Measurements from ENCODE around the gene THSD7B.
"Not testable (repeated sequence)": the region's sequence is repeated elsewhere in the genome, so short reads cannot be mapped to it uniquely, and the experiment has no call there.

THSD7B gene

DNA sequence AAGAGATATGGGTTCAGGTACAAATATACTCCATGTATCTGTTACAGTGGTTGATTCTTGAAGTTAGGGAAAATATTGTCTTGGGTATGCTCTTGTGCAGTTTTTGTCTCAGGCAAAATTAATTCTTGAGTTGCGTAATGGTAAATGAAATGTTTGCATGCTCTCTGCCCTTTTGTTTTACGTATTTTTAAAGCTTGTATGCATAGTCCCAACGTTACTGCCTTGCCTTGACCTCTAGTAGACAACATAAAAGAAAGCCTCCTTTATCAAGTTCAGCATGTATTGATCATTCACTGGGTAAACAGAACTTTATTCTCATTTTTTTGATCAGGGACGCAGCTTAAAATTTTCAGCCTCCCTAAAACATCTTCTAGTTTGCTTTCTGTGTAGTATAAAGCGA lies 283.1 kb downstream of the THSD7B start:
- no peak overlapping the region for H3K4me3 ChIP-seq (ENCODE audit: low read depth in 1 of 2, low read length in 2 of 2)
- H3K27me3 ChIP-seq (ENCODE audit: low read depth, low read length) = no peaks in the 10 kb centered on the region
- H3K4me1 ChIP-seq (ENCODE audit: control insufficient read depth in 1 of 2, insufficient read depth in 2 of 2, low read length in 2 of 2) = no peaks in the 10 kb centered on the region
- H3K9me3 ChIP-seq (ENCODE audit: control insufficient read depth in 1 of 2, low read length in 2 of 2) = no peaks in the 10 kb centered on the region
- no peaks in the 10 kb centered on the region for H3K36me3 ChIP-seq (ENCODE audit: control insufficient read depth in 1 of 2, insufficient read depth in 2 of 2, low read length in 2 of 2)
- no peak overlapping the region for H3K27ac ChIP-seq (ENCODE audit: low read length)

DNA sequence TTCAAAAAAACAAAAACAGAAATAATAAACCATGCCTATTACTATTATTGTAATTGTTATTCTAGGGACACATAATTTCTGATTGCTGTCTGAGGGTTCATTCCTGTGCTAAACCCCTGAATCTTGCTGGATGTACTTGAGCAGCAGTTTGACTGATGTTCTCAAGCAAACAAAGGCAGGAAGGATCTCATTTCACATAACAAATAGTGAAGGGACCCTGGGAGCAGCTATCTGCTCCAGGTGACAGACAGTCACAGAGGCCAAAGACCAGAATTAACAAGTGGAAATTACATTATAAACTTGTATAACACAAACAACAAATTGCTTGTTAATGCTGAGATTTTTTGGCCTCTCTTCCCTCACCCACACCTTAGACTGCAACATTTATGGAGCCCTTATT lies 284.2 kb downstream of the THSD7B start:
- Histone ChIP-seq H3K9me3 (ENCODE audit: control insufficient read depth in 1 of 2, low read length in 2 of 2) (no peaks in the 10 kb centered on the region), H3K27ac (ENCODE audit: low read length) (no peak overlapping the region), H3K27me3 (ENCODE audit: low read depth, low read length) (no peaks in the 10 kb centered on the region), H3K4me3 (ENCODE audit: low read depth in 1 of 2, low read length in 2 of 2) (no peak overlapping the region), H3K36me3 (ENCODE audit: control insufficient read depth in 1 of 2, insufficient read depth in 2 of 2, low read length in 2 of 2) (no peaks in the 10 kb centered on the region), H3K4me1 (ENCODE audit: control insufficient read depth in 1 of 2, insufficient read depth in 2 of 2, low read length in 2 of 2) (no peaks in the 10 kb centered on the region)

DNA sequence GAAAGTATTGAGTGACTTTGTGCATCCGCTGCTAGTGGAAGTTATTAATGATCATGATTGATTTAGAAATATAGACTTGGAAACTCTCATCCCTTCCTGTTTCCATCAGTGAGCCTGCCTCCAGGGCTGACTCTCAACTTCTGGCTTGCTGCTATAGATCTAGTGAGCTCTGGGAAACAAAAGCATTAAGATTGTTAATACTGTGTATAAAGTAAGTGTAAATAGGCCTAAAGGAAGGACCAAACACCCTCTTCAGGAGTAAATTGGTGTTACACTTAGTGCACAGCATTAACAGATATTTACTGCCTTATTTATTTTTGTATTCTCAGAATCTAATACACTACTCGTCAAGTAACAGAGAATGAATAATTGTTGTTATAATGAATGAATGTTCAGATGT lies 285.6 kb downstream of the THSD7B start:
- Histone ChIP-seq H3K27ac (ENCODE audit: low read length) (no peak overlapping the region), H3K9me3 (ENCODE audit: control insufficient read depth in 1 of 2, low read length in 2 of 2) (no peaks in the 10 kb centered on the region), H3K36me3 (ENCODE audit: control insufficient read depth in 1 of 2, insufficient read depth in 2 of 2, low read length in 2 of 2) (no peaks in the 10 kb centered on the region), H3K4me1 (ENCODE audit: control insufficient read depth in 1 of 2, insufficient read depth in 2 of 2, low read length in 2 of 2) (no peaks in the 10 kb centered on the region), H3K27me3 (ENCODE audit: low read depth, low read length) (no peaks in the 10 kb centered on the region), H3K4me3 (ENCODE audit: low read depth in 1 of 2, low read length in 2 of 2) (no peak overlapping the region)

DNA sequence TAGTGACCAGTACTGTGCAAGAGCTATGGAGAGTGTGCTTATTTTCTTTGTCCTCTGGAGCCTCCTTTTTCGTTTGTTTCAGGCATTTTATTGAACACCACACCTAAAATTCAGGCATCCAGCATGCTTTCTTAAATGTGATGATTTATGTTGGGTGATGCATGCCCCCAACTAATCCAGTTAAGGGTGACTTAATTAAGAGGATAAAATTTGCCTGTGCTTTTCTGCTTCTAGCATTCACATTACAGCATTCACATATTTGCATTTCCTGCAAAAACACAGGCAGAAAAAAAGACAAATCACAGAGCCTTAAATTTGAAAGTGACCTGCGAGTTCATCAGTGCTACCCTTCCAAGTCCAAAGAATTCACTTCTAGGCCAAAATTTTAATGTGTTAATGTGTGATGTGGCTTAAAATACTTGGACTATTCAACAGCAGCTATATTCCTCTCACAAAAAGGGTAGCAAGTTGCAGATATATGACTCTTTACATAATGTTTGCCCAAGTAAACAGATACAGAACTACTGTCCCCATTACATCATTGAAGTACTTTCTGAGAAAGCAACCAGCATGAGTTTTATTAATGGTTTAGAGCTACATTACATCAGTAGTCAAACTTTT lies 286.5 kb downstream of the THSD7B start:
- Histone ChIP-seq H3K27me3 (ENCODE audit: low read depth, low read length) (no peaks in the 10 kb centered on the region), H3K36me3 (ENCODE audit: control insufficient read depth in 1 of 2, insufficient read depth in 2 of 2, low read length in 2 of 2) (no peaks in the 10 kb centered on the region), H3K4me1 (ENCODE audit: control insufficient read depth in 1 of 2, insufficient read depth in 2 of 2, low read length in 2 of 2) (no peaks in the 10 kb centered on the region), H3K9me3 (ENCODE audit: control insufficient read depth in 1 of 2, low read length in 2 of 2) (no peaks in the 10 kb centered on the region), H3K4me3 (ENCODE audit: low read depth in 1 of 2, low read length in 2 of 2) (no peak overlapping the region), H3K27ac (ENCODE audit: low read length) (no peak overlapping the region)

DNA sequence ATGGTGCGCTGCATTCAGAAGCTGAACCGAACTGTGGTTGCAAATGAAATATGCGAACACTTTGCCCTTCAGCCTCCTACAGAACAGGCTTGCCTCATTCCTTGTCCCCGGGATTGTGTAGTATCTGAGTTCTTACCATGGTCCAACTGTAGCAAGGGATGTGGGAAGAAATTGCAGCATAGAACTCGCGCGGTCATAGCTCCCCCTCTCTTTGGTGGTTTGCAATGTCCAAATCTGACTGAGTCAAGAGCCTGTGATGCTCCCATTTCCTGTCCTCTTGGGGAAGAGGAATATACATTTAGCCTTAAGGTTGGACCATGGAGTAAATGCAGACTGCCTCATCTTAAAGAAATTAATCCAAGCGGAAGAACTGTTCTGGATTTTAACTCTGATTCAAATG lies 291.4 kb downstream of the THSD7B start:
- H3K36me3 ChIP-seq (ENCODE audit: control insufficient read depth in 1 of 2, insufficient read depth in 2 of 2, low read length in 2 of 2) = no peaks in the 10 kb centered on the region
- no peak overlapping the region for H3K27ac ChIP-seq (ENCODE audit: low read length)
- H3K4me3 ChIP-seq (ENCODE audit: low read depth in 1 of 2, low read length in 2 of 2) = no peak overlapping the region
- H3K4me1 ChIP-seq (ENCODE audit: control insufficient read depth in 1 of 2, insufficient read depth in 2 of 2, low read length in 2 of 2) = no peaks in the 10 kb centered on the region
- no peaks in the 10 kb centered on the region for H3K9me3 ChIP-seq (ENCODE audit: control insufficient read depth in 1 of 2, low read length in 2 of 2)
- H3K27me3 ChIP-seq (ENCODE audit: low read depth, low read length) = no peaks in the 10 kb centered on the region

DNA sequence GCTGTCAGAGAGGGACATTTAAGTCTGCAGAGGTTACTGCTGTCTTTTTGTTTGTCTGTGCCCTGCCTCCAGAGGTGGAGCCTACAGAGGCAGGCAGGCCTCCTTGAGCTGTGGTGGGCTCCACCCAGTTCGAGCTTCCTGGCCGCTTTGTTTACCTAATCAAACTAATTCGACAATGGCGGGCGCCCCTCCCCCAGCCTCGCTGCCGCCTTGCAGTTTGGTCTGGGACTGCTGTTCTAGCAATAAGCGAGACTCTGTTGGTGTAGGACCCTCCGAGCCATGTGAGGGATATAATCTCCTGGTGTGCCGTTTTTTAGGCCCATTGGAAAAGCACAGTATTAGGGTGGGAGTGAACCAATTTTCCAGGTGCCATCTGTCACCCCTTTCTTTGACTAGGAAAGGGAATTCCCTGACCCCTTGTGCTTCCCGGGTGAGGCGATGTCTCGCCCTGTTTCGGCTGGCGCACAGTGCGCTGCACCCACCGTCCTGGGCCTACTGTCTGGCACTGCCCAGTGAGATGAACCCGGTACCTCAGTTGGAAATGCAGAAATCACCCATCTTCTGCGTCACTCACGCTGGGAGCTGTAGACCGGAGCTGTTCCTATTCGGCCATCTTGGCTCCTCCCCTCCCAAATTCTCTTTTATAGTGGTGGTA lies 310.9 kb downstream of the THSD7B start:
- H3K4me3 ChIP-seq (ENCODE audit: low read depth in 1 of 2, low read length in 2 of 2); H3K27ac ChIP-seq (ENCODE audit: low read length); H3K4me1 ChIP-seq (ENCODE audit: control insufficient read depth in 1 of 2, insufficient read depth in 2 of 2, low read length in 2 of 2); H3K27me3 ChIP-seq (ENCODE audit: low read depth, low read length); H3K36me3 ChIP-seq (ENCODE audit: control insufficient read depth in 1 of 2, insufficient read depth in 2 of 2, low read length in 2 of 2): not testable (repeated sequence)
- peaks cover 0 to 10% of the 10 kb centered on the region in 2 donors for H3K9me3 ChIP-seq (ENCODE audit: control insufficient read depth in 1 of 2, low read length in 2 of 2)

DNA sequence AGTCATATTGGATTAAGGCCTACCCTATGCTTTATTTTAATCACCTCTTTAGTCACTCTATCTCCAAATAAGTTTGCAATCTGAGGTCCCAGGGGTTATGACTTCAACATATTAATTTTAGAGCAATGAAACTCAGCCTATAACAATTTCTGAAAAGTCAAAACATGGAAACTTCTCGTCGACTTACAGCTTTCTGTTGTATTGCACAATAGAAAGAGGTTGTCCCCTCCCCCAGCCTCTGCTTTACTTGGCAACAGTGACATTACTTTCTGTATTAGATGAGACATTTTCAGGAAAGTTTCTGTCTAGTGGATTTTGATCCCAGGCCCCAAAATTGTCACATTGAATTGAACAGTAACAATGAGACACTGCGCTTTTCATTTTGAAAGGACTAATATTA lies 326.4 kb downstream of the THSD7B start:
- Histone ChIP-seq H3K9me3 (ENCODE audit: control insufficient read depth in 1 of 2, low read length in 2 of 2) (peaks cover 0 to 2% of the 10 kb centered on the region in 2 donors), H3K4me3 (ENCODE audit: low read depth in 1 of 2, low read length in 2 of 2) (no peak overlapping the region), H3K27ac (ENCODE audit: low read length) (no peak overlapping the region), H3K4me1 (ENCODE audit: control insufficient read depth in 1 of 2, insufficient read depth in 2 of 2, low read length in 2 of 2) (no peaks in the 10 kb centered on the region), H3K36me3 (ENCODE audit: control insufficient read depth in 1 of 2, insufficient read depth in 2 of 2, low read length in 2 of 2) (no peaks in the 10 kb centered on the region), H3K27me3 (ENCODE audit: low read depth, low read length) (no peaks in the 10 kb centered on the region)

DNA sequence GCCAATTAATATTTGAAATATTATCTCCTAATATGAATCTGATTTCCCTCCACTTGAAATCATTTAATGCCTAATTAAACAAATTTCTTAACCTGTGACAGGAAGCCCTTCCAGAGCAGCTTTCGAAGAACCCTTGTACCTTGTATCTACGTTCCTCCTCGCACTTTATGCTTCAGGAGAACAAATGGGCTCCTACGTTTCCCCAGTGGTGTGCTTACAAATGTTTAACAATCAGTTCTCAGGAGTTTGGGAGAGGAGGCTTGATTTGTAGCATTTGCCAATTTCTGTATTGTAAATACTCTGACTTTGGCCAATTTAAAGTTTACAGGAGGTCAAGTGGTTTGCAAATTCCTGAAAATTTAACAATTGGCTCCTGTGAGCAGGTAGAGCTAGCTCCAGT lies 327.8 kb downstream of the THSD7B start:
- Histone ChIP-seq H3K9me3 (ENCODE audit: control insufficient read depth in 1 of 2, low read length in 2 of 2) (no peaks in the 10 kb centered on the region), H3K36me3 (ENCODE audit: control insufficient read depth in 1 of 2, insufficient read depth in 2 of 2, low read length in 2 of 2) (no peaks in the 10 kb centered on the region), H3K4me3 (ENCODE audit: low read depth in 1 of 2, low read length in 2 of 2) (no peak overlapping the region), H3K27ac (ENCODE audit: low read length) (no peak overlapping the region), H3K27me3 (ENCODE audit: low read depth, low read length) (no peaks in the 10 kb centered on the region), H3K4me1 (ENCODE audit: control insufficient read depth in 1 of 2, insufficient read depth in 2 of 2, low read length in 2 of 2) (no peaks in the 10 kb centered on the region)

DNA sequence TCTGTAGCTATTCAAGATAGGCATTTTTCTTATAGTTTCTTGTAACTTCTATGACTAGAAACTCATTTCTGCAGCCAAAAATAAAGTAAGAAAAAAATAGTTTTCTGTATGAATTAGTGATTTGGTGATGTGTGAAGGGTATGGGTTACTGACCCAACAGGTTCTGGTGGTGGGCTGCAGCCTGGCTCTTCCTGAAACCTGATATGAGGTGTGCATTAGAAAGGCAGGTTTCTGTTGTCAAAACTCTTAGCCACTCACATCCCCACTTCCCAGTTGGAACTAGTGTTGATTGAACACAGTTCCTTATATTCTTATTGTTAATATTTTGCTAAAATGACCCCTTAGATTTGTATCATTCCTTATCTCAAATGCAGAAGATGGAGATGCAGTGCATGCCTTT lies 330.8 kb downstream of the THSD7B start:
- Histone ChIP-seq H3K4me3 (ENCODE audit: low read depth in 1 of 2, low read length in 2 of 2) (no peak overlapping the region), H3K9me3 (ENCODE audit: control insufficient read depth in 1 of 2, low read length in 2 of 2) (no peaks in the 10 kb centered on the region), H3K4me1 (ENCODE audit: control insufficient read depth in 1 of 2, insufficient read depth in 2 of 2, low read length in 2 of 2) (no peaks in the 10 kb centered on the region), H3K27me3 (ENCODE audit: low read depth, low read length) (no peaks in the 10 kb centered on the region), H3K27ac (ENCODE audit: low read length) (no peak overlapping the region), H3K36me3 (ENCODE audit: control insufficient read depth in 1 of 2, insufficient read depth in 2 of 2, low read length in 2 of 2) (no peaks in the 10 kb centered on the region)

DNA sequence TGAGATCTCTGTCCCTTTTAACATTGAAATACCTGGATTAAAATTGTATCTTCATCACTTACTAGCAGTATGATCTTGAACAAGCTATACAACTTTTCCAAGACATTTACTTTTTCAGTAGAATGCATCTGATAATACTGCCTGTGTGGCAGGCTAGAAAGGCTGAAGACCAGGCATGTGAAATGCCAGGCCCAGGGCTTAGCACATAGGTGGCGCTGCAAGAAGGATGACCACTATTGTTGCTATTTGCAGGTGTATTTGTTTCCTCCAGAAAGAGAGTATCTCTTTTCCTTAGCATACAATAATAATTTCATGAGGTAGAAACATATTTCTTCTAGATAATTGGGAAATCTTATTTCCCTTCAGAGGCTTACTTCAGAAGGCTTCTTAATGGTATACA lies 331.3 kb downstream of the THSD7B start:
- Histone ChIP-seq H3K36me3 (ENCODE audit: control insufficient read depth in 1 of 2, insufficient read depth in 2 of 2, low read length in 2 of 2) (no peaks in the 10 kb centered on the region), H3K9me3 (ENCODE audit: control insufficient read depth in 1 of 2, low read length in 2 of 2) (no peaks in the 10 kb centered on the region), H3K27ac (ENCODE audit: low read length) (no peak overlapping the region), H3K27me3 (ENCODE audit: low read depth, low read length) (no peaks in the 10 kb centered on the region), H3K4me1 (ENCODE audit: control insufficient read depth in 1 of 2, insufficient read depth in 2 of 2, low read length in 2 of 2) (no peaks in the 10 kb centered on the region), H3K4me3 (ENCODE audit: low read depth in 1 of 2, low read length in 2 of 2) (no peak overlapping the region)

DNA sequence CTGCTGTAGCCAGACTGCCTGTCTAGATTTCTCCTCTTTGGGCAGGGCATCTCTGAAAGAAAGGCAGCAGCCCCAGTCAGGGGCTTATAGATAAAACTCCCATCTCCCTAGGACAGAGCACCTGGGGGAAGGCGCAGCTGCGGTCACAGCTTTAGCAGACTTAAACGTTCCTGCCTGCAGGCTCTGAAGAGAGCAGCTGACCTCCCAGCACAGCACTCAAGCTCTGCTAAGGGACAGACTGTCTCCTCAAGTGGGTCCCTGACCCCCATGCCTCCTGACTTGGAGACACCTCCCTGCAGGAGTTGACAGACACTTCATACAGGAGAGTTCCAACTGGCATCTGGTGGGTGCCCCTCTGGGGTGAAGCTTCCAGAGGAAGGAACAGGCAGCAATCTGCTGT lies 336.5 kb downstream of the THSD7B start:
- H3K27ac ChIP-seq (ENCODE audit: low read length); H3K9me3 ChIP-seq (ENCODE audit: control insufficient read depth in 1 of 2, low read length in 2 of 2); H3K36me3 ChIP-seq (ENCODE audit: control insufficient read depth in 1 of 2, insufficient read depth in 2 of 2, low read length in 2 of 2); H3K27me3 ChIP-seq (ENCODE audit: low read depth, low read length); H3K4me3 ChIP-seq (ENCODE audit: low read depth in 1 of 2, low read length in 2 of 2); H3K4me1 ChIP-seq (ENCODE audit: control insufficient read depth in 1 of 2, insufficient read depth in 2 of 2, low read length in 2 of 2): not testable (repeated sequence)

DNA sequence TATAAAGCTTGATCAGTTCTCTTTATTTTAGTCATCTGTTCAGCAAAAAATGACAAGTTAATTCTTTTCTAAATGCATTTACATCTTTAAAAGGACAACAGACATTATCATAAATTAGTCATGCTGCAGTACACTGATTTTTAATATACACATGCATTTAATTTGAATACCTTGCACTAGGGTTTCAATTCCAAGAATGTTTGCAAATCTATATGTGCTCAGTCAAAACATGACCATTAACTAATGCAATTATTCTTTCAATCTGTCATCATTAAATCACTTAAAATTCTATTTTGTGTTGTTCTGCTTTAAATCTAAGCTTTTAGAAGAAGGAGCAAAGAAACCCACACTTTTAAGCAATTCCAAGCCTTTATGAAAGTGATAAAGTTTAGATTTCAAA lies 342.6 kb downstream of the THSD7B start:
- no peaks in the 10 kb centered on the region for H3K9me3 ChIP-seq (ENCODE audit: control insufficient read depth in 1 of 2, low read length in 2 of 2)
- H3K27me3 ChIP-seq (ENCODE audit: low read depth, low read length) = no peaks in the 10 kb centered on the region
- no peak overlapping the region for H3K4me3 ChIP-seq (ENCODE audit: low read depth in 1 of 2, low read length in 2 of 2)

More for the DNA sequence above, 342.6 kb downstream of the THSD7B start:
- Histone ChIP-seq H3K36me3 (ENCODE audit: control insufficient read depth in 1 of 2, insufficient read depth in 2 of 2, low read length in 2 of 2) (no peaks in the 10 kb centered on the region), H3K4me1 (ENCODE audit: control insufficient read depth in 1 of 2, insufficient read depth in 2 of 2, low read length in 2 of 2) (no peaks in the 10 kb centered on the region), H3K27ac (ENCODE audit: low read length) (no peak overlapping the region)

Data from muscle layer of duodenum (tissue), 2 donors.